Caco-2 (cell line): ENCODE results near the gene PADI4. TPM values are rescaled to one million over a fixed set of nuclear protein-coding genes. Genes with fewer than 3 reads are reported as not detected.

Experiments used
- BruUV-seq: library from RNA; stranded (reverse); fragments of 400-500 nt; replicated peaks from 2 replicates; lab custom pipeline; 2021; lab: Mats Ljungman, UMichigan
- CTCF ChIA-PET: fragments of 300-600 bp; sonication (Branson Sonifier 250); formaldehyde crosslinking; loops from one replicate; lab custom pipeline; 2022; ENCODE audit warnings: antibody characterized with exemption; lab: Charles Lee
- POLR2A ChIA-PET: fragments of 300-600 bp; sonication (Branson Sonifier 250); formaldehyde crosslinking; loops from one replicate; lab custom pipeline; 2022; ENCODE audit warnings: antibody characterized with exemption; lab: Charles Lee
- DNase-seq, 2 experiments: peaks; one replicate each; pipeline versions ENCODE4 v3.0.0 to v3.0.0-alpha.2; 2020 to 2022
- H3K27me3 ChIP-seq: replicated peaks from 2 replicates; pipeline ENCODE4 v1.6.0; 2011; ENCODE audit warnings: low read length; ENCODE audit not compliant: control insufficient read depth, insufficient read depth
- H3K36me3 ChIP-seq: 2 replicates; pipeline ENCODE4 v1.5.1; 2011; ENCODE audit warnings: low read length; ENCODE audit not compliant: control insufficient read depth, insufficient read depth
- H3K4me1 ChIP-seq: fragments of 250-450 bp; sonication (Bioruptor Pico); 2 replicates; pipeline ENCODE4 v1.5.1; 2020; ENCODE audit warnings: mild to moderate bottlenecking
- H3K4me3 ChIP-seq: 2 replicates; pipeline ENCODE4 v1.5.1; 2011; ENCODE audit warnings: low read depth, mild to moderate bottlenecking, control low read depth, low read length
- H3K9me3 ChIP-seq: fragments of 250-450 bp; sonication (Bioruptor Pico); 2 replicates; pipeline ENCODE4 v1.5.1; 2020; ENCODE audit warnings: mild to moderate bottlenecking, moderate library complexity
- H3K27ac Mint-ChIP-seq: one replicate; pipeline ENCODE4 v1.8.0; 2022; ENCODE audit warnings: mixed read lengths; ENCODE audit not compliant: unreplicated experiment
- H3K27me3 Mint-ChIP-seq: one replicate; pipeline ENCODE4 v1.8.0; 2022; ENCODE audit warnings: mixed read lengths; ENCODE audit not compliant: insufficient read depth, unreplicated experiment
- H3K36me3 Mint-ChIP-seq: one replicate; pipeline ENCODE4 v1.8.0; 2022; ENCODE audit warnings: mild to moderate bottlenecking, mixed read lengths; ENCODE audit not compliant: insufficient read depth, unreplicated experiment
- H3K4me1 Mint-ChIP-seq: one replicate; pipeline ENCODE4 v1.8.0; 2022; ENCODE audit warnings: low read depth, mixed read lengths; ENCODE audit not compliant: unreplicated experiment
- H3K4me3 Mint-ChIP-seq: one replicate; pipeline ENCODE4 v1.8.0; 2022; ENCODE audit warnings: mild to moderate bottlenecking, moderate library complexity, mixed read lengths; ENCODE audit not compliant: unreplicated experiment
- H3K9me3 Mint-ChIP-seq: one replicate; pipeline ENCODE4 v1.8.0; 2022; ENCODE audit warnings: mixed read lengths; ENCODE audit not compliant: unreplicated experiment
- intact Hi-C: fragments of 100-400 bp; cut with micrococcal nuclease; formaldehyde crosslinking; loops from one replicate; pipeline ENCODE4 v1.10.0; 2022; ENCODE audit not compliant: unreplicated experiment
- total RNA-seq: library from RNA; stranded (reverse); gene quantifications from 2 replicates; pipeline ENCODE4 v1.2.3, GENCODE V29; 2022
- TF ChIP-seq, protein P1 (sequence below), 2 experiments: fragments of 200-600 bp in 1 of 2; IDR thresholded peaks; 1 replicate in 1 of 2; 2 replicates in 1 of 2; pipeline versions ENCODE4 v1.5.1 to v1.8.0; 2011 to 2022; ENCODE audit warnings: antibody characterized with exemption in 1 of 2, control low read depth in 1 of 2, inconsistent platforms in 1 of 2, low read depth in 1 of 2, low read length in 1 of 2, mild to moderate bottlenecking in 1 of 2, moderate library complexity in 1 of 2; ENCODE audit not compliant: insufficient read depth in 1 of 2, severe bottlenecking in 1 of 2, unreplicated experiment in 1 of 2

PADI4 gene
- total RNA-seq, 1 experiment from 2014 or later = not detected

DNA sequence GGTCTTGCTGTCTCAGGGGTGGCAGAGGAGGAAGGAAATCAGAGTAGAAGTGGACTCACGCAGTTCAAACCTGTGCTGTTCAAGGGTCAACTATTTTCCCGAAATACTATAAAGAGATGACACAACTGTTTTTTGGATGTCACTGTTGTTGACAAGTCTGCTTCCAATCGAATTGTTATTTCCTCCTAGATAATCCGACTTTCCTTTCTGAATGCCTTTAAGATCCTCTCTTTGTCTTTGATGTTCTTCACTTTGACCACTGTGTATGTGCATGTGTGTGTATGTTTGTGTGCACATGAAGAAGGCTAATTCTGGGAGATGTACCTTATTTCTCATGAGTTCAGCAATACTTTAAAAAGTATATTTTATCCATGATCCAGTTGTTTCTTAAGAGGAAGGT is 21.6 kb downstream of the PADI4 start:
- no TSS peak for BruUV-seq
- Mint-ChIP-seq H3K27ac (no peak overlapping the region), H3K4me1 (no peaks in the 10 kb centered on the region), H3K9me3 (peaks cover 10% of the 10 kb centered on the region), H3K27me3 (peaks cover 16% of the 10 kb centered on the region), H3K4me3 (no peak overlapping the region), H3K36me3 (no peaks in the 10 kb centered on the region)
- Histone ChIP-seq H3K27me3 (no peaks in the 10 kb centered on the region; the same call in 1 of the 2 replicates), H3K36me3 (no peaks in the 10 kb centered on the region), H3K4me3 (no peak overlapping the region), H3K4me1 (no peaks in the 10 kb centered on the region), H3K9me3 (no peaks in the 10 kb centered on the region)
- TF ChIP-seq, protein P1, sequence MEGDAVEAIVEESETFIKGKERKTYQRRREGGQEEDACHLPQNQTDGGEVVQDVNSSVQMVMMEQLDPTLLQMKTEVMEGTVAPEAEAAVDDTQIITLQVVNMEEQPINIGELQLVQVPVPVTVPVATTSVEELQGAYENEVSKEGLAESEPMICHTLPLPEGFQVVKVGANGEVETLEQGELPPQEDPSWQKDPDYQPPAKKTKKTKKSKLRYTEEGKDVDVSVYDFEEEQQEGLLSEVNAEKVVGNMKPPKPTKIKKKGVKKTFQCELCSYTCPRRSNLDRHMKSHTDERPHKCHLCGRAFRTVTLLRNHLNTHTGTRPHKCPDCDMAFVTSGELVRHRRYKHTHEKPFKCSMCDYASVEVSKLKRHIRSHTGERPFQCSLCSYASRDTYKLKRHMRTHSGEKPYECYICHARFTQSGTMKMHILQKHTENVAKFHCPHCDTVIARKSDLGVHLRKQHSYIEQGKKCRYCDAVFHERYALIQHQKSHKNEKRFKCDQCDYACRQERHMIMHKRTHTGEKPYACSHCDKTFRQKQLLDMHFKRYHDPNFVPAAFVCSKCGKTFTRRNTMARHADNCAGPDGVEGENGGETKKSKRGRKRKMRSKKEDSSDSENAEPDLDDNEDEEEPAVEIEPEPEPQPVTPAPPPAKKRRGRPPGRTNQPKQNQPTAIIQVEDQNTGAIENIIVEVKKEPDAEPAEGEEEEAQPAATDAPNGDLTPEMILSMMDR (IDR thresholded peaks at IDR 0.05; ENCODE audit: insufficient read depth in 1 of 2, low read depth in 1 of 2, low read length in 1 of 2, severe bottlenecking in 1 of 2, unreplicated experiment in 1 of 2) = no peak
- intact Hi-C loops = loop anchor here (10.0 kb wide), 1 partner anchor 375 kb away; no protein-coding TSS in a partner anchor
- ChIA-PET CTCF (no interaction called here), POLR2A (no interaction called here)
- DNase-seq = no peak

DNA sequence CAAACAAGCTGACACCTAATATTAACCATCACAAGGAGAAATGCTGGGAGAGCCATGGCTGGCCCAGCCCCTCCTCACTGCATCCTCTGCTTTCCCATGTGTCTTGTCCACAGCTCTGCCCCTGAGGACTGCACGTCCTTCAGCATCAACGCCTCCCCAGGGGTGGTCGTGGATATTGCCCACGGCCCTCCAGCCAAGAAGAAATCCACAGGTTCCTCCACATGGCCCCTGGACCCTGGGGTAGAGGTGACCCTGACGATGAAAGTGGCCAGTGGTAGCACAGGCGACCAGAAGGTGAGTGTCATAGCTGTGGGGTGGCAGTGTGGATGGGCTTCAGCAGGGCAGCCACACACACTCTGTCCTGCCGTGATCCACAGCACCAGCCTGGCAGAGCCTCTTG is 22.9 kb downstream of the PADI4 start:
- H3K27ac Mint-ChIP-seq = no peak overlapping the region
- peaks cover 10% of the 10 kb centered on the region for H3K9me3 Mint-ChIP-seq
- BruUV-seq = no TSS peak
- no peaks in the 10 kb centered on the region for H3K9me3 ChIP-seq
- no peaks in the 10 kb centered on the region for H3K36me3 Mint-ChIP-seq
- no peaks in the 10 kb centered on the region; the same call in 1 of the 2 replicates for H3K27me3 ChIP-seq
- DNase-seq = no peak
- H3K4me3 ChIP-seq = no peak overlapping the region
- CTCF ChIA-PET = no interaction called here
- intact Hi-C loops = loop anchor here (10.0 kb wide), 1 partner anchor 376 kb away; no protein-coding TSS in a partner anchor
- POLR2A ChIA-PET = no interaction called here
- H3K36me3 ChIP-seq = no peaks in the 10 kb centered on the region
- H3K4me1 Mint-ChIP-seq = no peaks in the 10 kb centered on the region
- no peak overlapping the region for H3K4me3 Mint-ChIP-seq
- peaks cover 16% of the 10 kb centered on the region for H3K27me3 Mint-ChIP-seq
- TF ChIP-seq, protein P1 (IDR thresholded peaks at IDR 0.05; ENCODE audit: insufficient read depth in 1 of 2, low read depth in 1 of 2, low read length in 1 of 2, severe bottlenecking in 1 of 2, unreplicated experiment in 1 of 2) = no peak
- no peaks in the 10 kb centered on the region for H3K4me1 ChIP-seq

DNA sequence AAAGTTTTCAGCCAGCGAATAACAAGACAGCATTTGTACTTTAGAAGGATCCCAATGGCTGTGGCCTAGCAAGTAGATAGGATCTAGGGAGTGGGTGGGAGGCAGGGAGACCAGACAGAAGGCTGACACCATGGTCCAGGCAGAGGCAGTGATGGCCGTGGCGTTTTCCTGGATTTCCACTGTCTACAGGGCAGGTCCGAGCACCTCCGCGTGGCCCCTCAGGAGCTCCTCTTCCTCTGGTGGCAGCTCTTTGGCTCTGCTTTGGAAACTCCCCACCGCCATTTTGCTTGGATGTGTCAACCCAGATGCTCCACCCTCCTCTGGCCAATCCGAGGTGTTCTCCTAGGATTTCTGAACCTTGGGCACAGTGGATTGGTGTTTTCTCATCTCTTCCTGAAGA is 25.1 kb downstream of the PADI4 start:
- Mint-ChIP-seq H3K27ac (no peak overlapping the region), H3K4me3 (no peak overlapping the region), H3K9me3 (peaks cover 10% of the 10 kb centered on the region), H3K36me3 (no peaks in the 10 kb centered on the region), H3K27me3 (peaks cover 16% of the 10 kb centered on the region), H3K4me1 (no peaks in the 10 kb centered on the region)
- H3K4me3 ChIP-seq = no peak overlapping the region
- TF ChIP-seq, protein P1 (IDR thresholded peaks at IDR 0.05; ENCODE audit: insufficient read depth in 1 of 2, low read depth in 1 of 2, low read length in 1 of 2, severe bottlenecking in 1 of 2, unreplicated experiment in 1 of 2) = no peak
- no peaks in the 10 kb centered on the region for H3K36me3 ChIP-seq
- H3K4me1 ChIP-seq = no peaks in the 10 kb centered on the region
- POLR2A ChIA-PET = no interaction called here
- CTCF ChIA-PET = no interaction called here
- H3K9me3 ChIP-seq = no peaks in the 10 kb centered on the region
- no peak for DNase-seq
- no peaks in the 10 kb centered on the region; the same call in 1 of the 2 replicates for H3K27me3 ChIP-seq
- intact Hi-C loops = loop anchor here (10.0 kb wide), 1 partner anchor 378 kb away; no protein-coding TSS in a partner anchor
- BruUV-seq = no TSS peak
